ENCODE data around the gene TEX44. TPM values are rescaled to one million over a fixed set of nuclear protein-coding genes. Genes with fewer than 3 reads are reported as not detected.
"Not testable (repeated sequence)": the region's sequence is repeated elsewhere in the genome, so short reads cannot be mapped to it uniquely, and the experiment has no call there.

Gene TEX44
- total RNA-seq, 1 donor from 2014 or later = not detected

GRCh38 chr2:231579560-231579959 is 13.1 kb upstream of the TEX44 start:
- FAIRE-seq = peak; percentile 13
- H3K4me1 ChIP-seq (ENCODE audit: insufficient read depth, low read length) = no peaks in the 10 kb centered on the region
- no peaks in the 10 kb centered on the region for H4K20me1 ChIP-seq (ENCODE audit: insufficient read depth, low read length)
- no peak for DNase-seq (ENCODE audit: low read depth)
- no peak overlapping the region for H3K4me2 ChIP-seq (ENCODE audit: low read length)
- Mint-ChIP-seq H3K27ac (ENCODE audit: unreplicated experiment) (no peak overlapping the region), H3K4me3 (ENCODE audit: unreplicated experiment) (no peak overlapping the region), H3K27me3 (ENCODE audit: low read depth, unreplicated experiment) (peaks cover 9% of the 10 kb centered on the region), H3K4me1 (ENCODE audit: low read depth, unreplicated experiment) (peaks cover 4% of the 10 kb centered on the region), H3K9me3 (ENCODE audit: unreplicated experiment) (peaks cover 4% of the 10 kb centered on the region), H3K36me3 (ENCODE audit: low read depth, unreplicated experiment) (no peaks in the 10 kb centered on the region)
- no peaks in the 10 kb centered on the region for H3K79me2 ChIP-seq (ENCODE audit: insufficient read depth, low read length)
- H3K36me3 ChIP-seq (ENCODE audit: insufficient read depth, low read length) = no peaks in the 10 kb centered on the region
- no peak overlapping the region for H3K27ac ChIP-seq (ENCODE audit: low read depth, low read length)
- no peak overlapping the region for H2AFZ ChIP-seq (ENCODE audit: low read depth, low read length)
- no peak for TF ChIP-seq EZH2 (IDR thresholded peaks at IDR 0.05; ENCODE audit: insufficient read depth, low read length)
- TF ChIP-seq, protein P1, sequence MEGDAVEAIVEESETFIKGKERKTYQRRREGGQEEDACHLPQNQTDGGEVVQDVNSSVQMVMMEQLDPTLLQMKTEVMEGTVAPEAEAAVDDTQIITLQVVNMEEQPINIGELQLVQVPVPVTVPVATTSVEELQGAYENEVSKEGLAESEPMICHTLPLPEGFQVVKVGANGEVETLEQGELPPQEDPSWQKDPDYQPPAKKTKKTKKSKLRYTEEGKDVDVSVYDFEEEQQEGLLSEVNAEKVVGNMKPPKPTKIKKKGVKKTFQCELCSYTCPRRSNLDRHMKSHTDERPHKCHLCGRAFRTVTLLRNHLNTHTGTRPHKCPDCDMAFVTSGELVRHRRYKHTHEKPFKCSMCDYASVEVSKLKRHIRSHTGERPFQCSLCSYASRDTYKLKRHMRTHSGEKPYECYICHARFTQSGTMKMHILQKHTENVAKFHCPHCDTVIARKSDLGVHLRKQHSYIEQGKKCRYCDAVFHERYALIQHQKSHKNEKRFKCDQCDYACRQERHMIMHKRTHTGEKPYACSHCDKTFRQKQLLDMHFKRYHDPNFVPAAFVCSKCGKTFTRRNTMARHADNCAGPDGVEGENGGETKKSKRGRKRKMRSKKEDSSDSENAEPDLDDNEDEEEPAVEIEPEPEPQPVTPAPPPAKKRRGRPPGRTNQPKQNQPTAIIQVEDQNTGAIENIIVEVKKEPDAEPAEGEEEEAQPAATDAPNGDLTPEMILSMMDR (IDR thresholded peaks at IDR 0.05; ENCODE audit: insufficient read depth, low read depth, low read length) = no peak
- H3K27me3 ChIP-seq (ENCODE audit: insufficient read depth, low read length) = no peaks in the 10 kb centered on the region
- H3K4me3 ChIP-seq (ENCODE audit: insufficient read depth, low read depth, low read length) = no peak overlapping the region
- H3K9ac ChIP-seq (ENCODE audit: low read length) = no peak overlapping the region
- H3K9me3 ChIP-seq (ENCODE audit: insufficient read depth, low read depth, low read length) = no peaks in the 10 kb centered on the region

DNA sequence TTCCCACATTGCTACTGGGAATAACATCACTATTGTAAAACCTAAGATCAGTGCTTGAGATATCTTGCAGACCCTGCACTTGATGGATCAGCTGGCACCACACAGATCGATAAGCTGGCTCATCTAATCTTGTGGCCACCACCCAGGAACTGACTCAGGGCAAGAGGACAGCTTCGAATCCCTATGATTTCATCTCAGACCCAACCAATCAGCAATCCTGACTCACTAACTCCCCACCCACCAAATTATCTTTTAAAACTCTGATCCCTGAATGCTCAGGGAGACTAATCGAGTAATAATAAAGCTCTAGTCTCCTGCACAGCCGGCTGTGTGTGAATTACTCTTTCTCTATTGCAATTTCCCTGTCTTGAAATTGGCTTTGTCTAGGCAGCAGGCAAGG is 11.3 kb upstream of the TEX44 start:
- Histone ChIP-seq H3K9me3 (ENCODE audit: insufficient read depth, low read depth, low read length) (no peaks in the 10 kb centered on the region), H4K20me1 (ENCODE audit: insufficient read depth, low read length) (no peaks in the 10 kb centered on the region), H3K36me3 (ENCODE audit: insufficient read depth, low read length) (no peaks in the 10 kb centered on the region), H3K27me3 (ENCODE audit: insufficient read depth, low read length) (no peaks in the 10 kb centered on the region), H3K27ac (ENCODE audit: low read depth, low read length) (no peak overlapping the region), H2AFZ (ENCODE audit: low read depth, low read length) (no peak overlapping the region), H3K4me3 (ENCODE audit: insufficient read depth, low read depth, low read length) (no peak overlapping the region), H3K4me1 (ENCODE audit: insufficient read depth, low read length) (no peaks in the 10 kb centered on the region), H3K79me2 (ENCODE audit: insufficient read depth, low read length) (no peaks in the 10 kb centered on the region), H3K9ac (ENCODE audit: low read length) (no peak overlapping the region), H3K4me2 (ENCODE audit: low read length) (no peak overlapping the region)
- peaks cover 11% of the 10 kb centered on the region for H3K27me3 Mint-ChIP-seq (ENCODE audit: low read depth, unreplicated experiment)
- no peak overlapping the region for H3K27ac Mint-ChIP-seq (ENCODE audit: unreplicated experiment)
- peaks cover 4% of the 10 kb centered on the region for H3K4me1 Mint-ChIP-seq (ENCODE audit: low read depth, unreplicated experiment)
- DNase-seq (ENCODE audit: low read depth) = no peak
- TF ChIP-seq EZH2 (IDR thresholded peaks at IDR 0.05; ENCODE audit: insufficient read depth, low read length) = no peak
- TF ChIP-seq, protein P1 (IDR thresholded peaks at IDR 0.05; ENCODE audit: insufficient read depth, low read depth, low read length) = no peak
- H3K4me3 Mint-ChIP-seq (ENCODE audit: unreplicated experiment) = no peak overlapping the region
- no peaks in the 10 kb centered on the region for H3K36me3 Mint-ChIP-seq (ENCODE audit: low read depth, unreplicated experiment)
- H3K9me3 Mint-ChIP-seq (ENCODE audit: unreplicated experiment) = peaks cover 4% of the 10 kb centered on the region
- no peak for FAIRE-seq

DNA sequence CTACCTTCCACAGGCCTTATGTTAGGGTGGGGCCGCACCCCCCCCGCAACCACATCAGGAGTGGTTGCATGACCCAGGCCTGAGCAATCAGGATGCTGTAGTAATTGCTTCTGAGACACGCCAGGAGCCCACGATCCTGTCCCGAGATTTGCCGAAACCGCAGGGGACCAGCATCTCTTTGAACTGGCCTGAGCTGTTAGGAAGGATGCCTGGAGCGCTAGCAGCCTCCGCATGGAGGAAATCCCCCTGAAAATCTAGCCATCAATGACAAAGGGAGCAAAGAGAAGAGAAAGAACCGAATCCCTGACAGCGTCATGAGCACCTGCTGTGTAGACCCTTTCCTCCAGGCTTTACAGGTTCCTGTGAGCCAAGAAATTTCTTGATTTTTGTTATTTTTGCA is 8.7 kb upstream of the TEX44 start:
- Histone ChIP-seq H3K36me3 (ENCODE audit: insufficient read depth, low read length) (no peaks in the 10 kb centered on the region), H3K27me3 (ENCODE audit: insufficient read depth, low read length) (no peaks in the 10 kb centered on the region), H3K27ac (ENCODE audit: low read depth, low read length) (no peak overlapping the region), H3K9me3 (ENCODE audit: insufficient read depth, low read depth, low read length) (no peaks in the 10 kb centered on the region), H4K20me1 (ENCODE audit: insufficient read depth, low read length) (no peaks in the 10 kb centered on the region), H3K4me2 (ENCODE audit: low read length) (no peak overlapping the region), H3K79me2 (ENCODE audit: insufficient read depth, low read length) (no peaks in the 10 kb centered on the region), H2AFZ (ENCODE audit: low read depth, low read length) (no peak overlapping the region), H3K4me1 (ENCODE audit: insufficient read depth, low read length) (no peaks in the 10 kb centered on the region), H3K4me3 (ENCODE audit: insufficient read depth, low read depth, low read length) (no peak overlapping the region), H3K9ac (ENCODE audit: low read length) (no peak overlapping the region)
- Mint-ChIP-seq H3K36me3 (ENCODE audit: low read depth, unreplicated experiment) (no peaks in the 10 kb centered on the region), H3K27me3 (ENCODE audit: low read depth, unreplicated experiment) (peaks cover 15% of the 10 kb centered on the region), H3K9me3 (ENCODE audit: unreplicated experiment) (peaks cover 2% of the 10 kb centered on the region), H3K27ac (ENCODE audit: unreplicated experiment) (no peak overlapping the region), H3K4me1 (ENCODE audit: low read depth, unreplicated experiment) (no peaks in the 10 kb centered on the region), H3K4me3 (ENCODE audit: unreplicated experiment) (no peak overlapping the region)
- TF ChIP-seq EZH2 (IDR thresholded peaks at IDR 0.05; ENCODE audit: insufficient read depth, low read length) = no peak
- TF ChIP-seq, protein P1 (IDR thresholded peaks at IDR 0.05; ENCODE audit: insufficient read depth, low read depth, low read length) = no peak
- FAIRE-seq = no peak
- DNase-seq (ENCODE audit: low read depth) = no peak

- not testable (repeated sequence) for H3K79me2 ChIP-seq (ENCODE audit: insufficient read depth, low read length); H3K4me2 ChIP-seq (ENCODE audit: low read length); H4K20me1 ChIP-seq (ENCODE audit: insufficient read depth, low read length); H3K9me3 ChIP-seq (ENCODE audit: insufficient read depth, low read depth, low read length); H3K9ac ChIP-seq (ENCODE audit: low read length); H3K27me3 ChIP-seq (ENCODE audit: insufficient read depth, low read length); H3K9me3 Mint-ChIP-seq (ENCODE audit: unreplicated experiment); FAIRE-seq; H3K36me3 Mint-ChIP-seq (ENCODE audit: low read depth, unreplicated experiment); H3K4me1 ChIP-seq (ENCODE audit: insufficient read depth, low read length); H3K4me1 Mint-ChIP-seq (ENCODE audit: low read depth, unreplicated experiment); H3K4me3 ChIP-seq (ENCODE audit: insufficient read depth, low read depth, low read length); H2AFZ ChIP-seq (ENCODE audit: low read depth, low read length); H3K4me3 Mint-ChIP-seq (ENCODE audit: unreplicated experiment); H3K36me3 ChIP-seq (ENCODE audit: insufficient read depth, low read length); H3K27ac Mint-ChIP-seq (ENCODE audit: unreplicated experiment); H3K27ac ChIP-seq (ENCODE audit: low read depth, low read length); DNase-seq (ENCODE audit: low read depth)
- H3K27me3 Mint-ChIP-seq (ENCODE audit: low read depth, unreplicated experiment) = peaks cover 24% of the 10 kb centered on the region
These were observed 4.9 kb upstream of the TEX44 start for GRCh38 chr2:231587744-231588143.

All from astrocyte (in vitro differentiated cells and primary cell).